Type B pancreatic cell (in vitro differentiated cells): ENCODE measurements around the gene TRPM6. TPM values are rescaled to one million over a fixed set of nuclear protein-coding genes. Genes with fewer than 3 reads are reported as not detected.
"Not testable (repeated sequence)": the region's sequence is repeated elsewhere in the genome, so short reads cannot be mapped to it uniquely, and the experiment has no call there.

Experiments used
- DNase-seq: peaks from one replicate; pipeline ENCODE4 v3.0.0; 2021; ENCODE audit warnings: mixed read lengths; ENCODE audit not compliant: unreplicated experiment; ENCODE audit errors: extremely low spot score
- H3K27ac Mint-ChIP-seq: 2 replicates; pipeline ENCODE4 v1.8.0; 2021; ENCODE audit warnings: mild to moderate bottlenecking, mixed read lengths
- H3K27me3 Mint-ChIP-seq: 2 replicates; pipeline ENCODE4 v1.8.0; 2021; ENCODE audit warnings: mixed read lengths
- H3K36me3 Mint-ChIP-seq: 2 replicates; pipeline ENCODE4 v1.8.0; 2021; ENCODE audit warnings: mixed read lengths
- H3K4me1 Mint-ChIP-seq: one replicate; pipeline ENCODE4 v1.8.0; 2021; ENCODE audit warnings: mixed read lengths; ENCODE audit not compliant: unreplicated experiment
- H3K4me3 Mint-ChIP-seq: 2 replicates; pipeline ENCODE4 v1.8.0; 2021; ENCODE audit warnings: mild to moderate bottlenecking, mixed read lengths
- H3K9me3 Mint-ChIP-seq: 2 replicates; pipeline ENCODE4 v1.8.0; 2021; ENCODE audit warnings: mixed read lengths
- total RNA-seq: library from RNA; stranded (reverse); gene quantifications from 2 replicates; pipeline ENCODE4 v1.2.1, GENCODE V29; 2021; ENCODE audit warnings: low replicate concordance
- TF ChIP-seq, protein P1 (sequence below): fragments of 200-600 bp; sonication (generic); conservative IDR thresholded peaks from 2 replicates; pipeline ENCODE4 v1.5.0; 2021; ENCODE audit warnings: antibody characterized with exemption, mild to moderate bottlenecking

The TRPM6 gene
- total RNA-seq, 1 donor from 2014 or later = 1.4 TPM

DNA sequence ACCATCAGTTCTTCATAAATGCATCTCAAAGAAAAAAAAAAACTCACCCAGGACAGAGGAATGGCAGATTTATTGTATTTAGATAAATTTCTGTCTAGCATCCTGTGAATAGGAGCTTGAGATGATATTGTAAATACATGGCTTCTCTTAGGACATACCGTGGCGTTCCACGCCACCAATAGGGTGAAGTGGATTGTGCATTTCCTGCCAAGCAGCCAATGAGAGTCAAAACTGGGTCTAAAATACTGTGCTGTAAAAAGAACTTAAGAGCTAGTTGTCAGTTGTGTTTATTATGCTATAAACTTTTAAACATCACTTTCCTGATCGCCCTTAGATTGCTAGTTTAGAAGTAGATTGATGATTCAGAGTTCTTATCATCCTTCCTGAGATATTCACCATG, 20.9 kb upstream of the TRPM6 start:
- TF ChIP-seq, protein P1, sequence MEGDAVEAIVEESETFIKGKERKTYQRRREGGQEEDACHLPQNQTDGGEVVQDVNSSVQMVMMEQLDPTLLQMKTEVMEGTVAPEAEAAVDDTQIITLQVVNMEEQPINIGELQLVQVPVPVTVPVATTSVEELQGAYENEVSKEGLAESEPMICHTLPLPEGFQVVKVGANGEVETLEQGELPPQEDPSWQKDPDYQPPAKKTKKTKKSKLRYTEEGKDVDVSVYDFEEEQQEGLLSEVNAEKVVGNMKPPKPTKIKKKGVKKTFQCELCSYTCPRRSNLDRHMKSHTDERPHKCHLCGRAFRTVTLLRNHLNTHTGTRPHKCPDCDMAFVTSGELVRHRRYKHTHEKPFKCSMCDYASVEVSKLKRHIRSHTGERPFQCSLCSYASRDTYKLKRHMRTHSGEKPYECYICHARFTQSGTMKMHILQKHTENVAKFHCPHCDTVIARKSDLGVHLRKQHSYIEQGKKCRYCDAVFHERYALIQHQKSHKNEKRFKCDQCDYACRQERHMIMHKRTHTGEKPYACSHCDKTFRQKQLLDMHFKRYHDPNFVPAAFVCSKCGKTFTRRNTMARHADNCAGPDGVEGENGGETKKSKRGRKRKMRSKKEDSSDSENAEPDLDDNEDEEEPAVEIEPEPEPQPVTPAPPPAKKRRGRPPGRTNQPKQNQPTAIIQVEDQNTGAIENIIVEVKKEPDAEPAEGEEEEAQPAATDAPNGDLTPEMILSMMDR = no peak
- Mint-ChIP-seq H3K4me3 (no peak overlapping the region), H3K27ac (no peak overlapping the region)

DNA sequence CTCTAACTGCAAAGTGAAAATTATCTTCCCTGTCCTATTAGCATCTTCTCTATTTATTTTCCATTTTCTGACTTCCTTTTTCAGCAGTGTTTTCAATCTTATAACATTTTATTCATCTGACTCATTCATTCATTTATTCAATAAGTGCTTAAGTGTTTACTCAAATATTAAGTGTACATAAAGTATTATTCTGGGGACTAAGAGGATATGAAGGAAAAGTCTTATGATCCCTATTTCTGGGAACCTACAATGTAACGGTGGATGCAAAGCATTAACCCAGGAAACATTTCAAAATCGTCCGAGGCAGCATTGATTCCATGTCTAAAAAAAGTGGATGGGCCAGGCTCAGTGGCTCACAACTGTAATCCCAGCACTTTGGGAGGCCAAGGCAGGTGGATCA, 19.4 kb upstream of the TRPM6 start:
- Mint-ChIP-seq H3K9me3 (peaks cover 5% of the 10 kb centered on the region), H3K4me3 (no peak overlapping the region), H3K36me3 (no peaks in the 10 kb centered on the region), H3K4me1 (no peaks in the 10 kb centered on the region), H3K27me3 (no peaks in the 10 kb centered on the region), H3K27ac (no peak overlapping the region)
- DNase-seq = no peak
- TF ChIP-seq, protein P1 = no peak

More for the DNA sequence above, 20.9 kb upstream of the TRPM6 start:
- H3K4me1 Mint-ChIP-seq = no peaks in the 10 kb centered on the region
- no peaks in the 10 kb centered on the region for H3K27me3 Mint-ChIP-seq
- DNase-seq = no peak
- no peaks in the 10 kb centered on the region for H3K36me3 Mint-ChIP-seq
- H3K9me3 Mint-ChIP-seq = peaks cover 6% of the 10 kb centered on the region

DNA sequence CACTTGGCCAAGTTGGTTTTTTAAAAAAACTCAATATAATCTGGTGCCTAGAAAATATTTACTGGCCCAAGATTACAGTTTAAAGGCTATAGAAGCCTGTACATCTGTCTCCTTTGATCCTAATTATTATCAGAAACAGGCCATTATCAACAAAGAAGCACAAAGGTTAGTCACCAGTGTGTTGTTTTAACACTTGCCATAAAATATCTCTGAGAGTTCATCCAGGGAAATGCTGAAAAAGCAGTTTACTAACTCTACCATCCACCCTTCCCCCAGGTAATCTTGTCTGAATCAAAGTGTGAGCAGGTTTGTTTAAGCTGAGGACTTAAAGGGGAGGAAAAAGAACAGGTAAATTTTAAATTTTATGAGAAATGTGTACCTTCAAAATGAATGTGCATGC, 13.3 kb upstream of the TRPM6 start:
- Mint-ChIP-seq H3K4me3 (no peak overlapping the region), H3K27me3 (no peaks in the 10 kb centered on the region), H3K4me1 (no peaks in the 10 kb centered on the region), H3K9me3 (no peaks in the 10 kb centered on the region), H3K27ac (no peak overlapping the region), H3K36me3 (no peaks in the 10 kb centered on the region)
- TF ChIP-seq, protein P1 = no peak
- DNase-seq = no peak

DNA sequence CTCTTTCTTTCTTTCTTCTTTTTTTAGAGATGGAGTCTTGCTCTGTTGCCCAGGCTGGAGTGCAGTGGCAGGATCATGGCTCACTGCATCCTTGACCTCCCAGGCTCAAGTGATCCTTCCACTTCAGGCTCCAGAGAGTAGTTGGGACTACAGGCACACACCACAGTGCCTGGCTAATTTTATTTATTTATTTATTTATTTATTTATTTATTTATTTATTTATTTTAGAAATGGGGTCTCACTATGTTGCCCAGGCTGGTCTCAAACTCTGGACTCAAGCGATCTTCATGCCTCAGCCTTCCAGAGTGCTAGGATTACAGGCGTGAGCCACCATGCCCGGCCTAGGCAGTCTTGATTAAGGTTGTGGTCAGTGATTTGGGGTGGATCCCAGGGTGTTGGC, 728 bp upstream of the TRPM6 start:
- not testable (repeated sequence) for H3K36me3 Mint-ChIP-seq, H3K27ac Mint-ChIP-seq, H3K9me3 Mint-ChIP-seq, H3K4me1 Mint-ChIP-seq, DNase-seq
- Mint-ChIP-seq H3K4me3 (peak overlapping the region; percentile 96), H3K27me3 (peaks cover 36% of the 10 kb centered on the region)

DNA sequence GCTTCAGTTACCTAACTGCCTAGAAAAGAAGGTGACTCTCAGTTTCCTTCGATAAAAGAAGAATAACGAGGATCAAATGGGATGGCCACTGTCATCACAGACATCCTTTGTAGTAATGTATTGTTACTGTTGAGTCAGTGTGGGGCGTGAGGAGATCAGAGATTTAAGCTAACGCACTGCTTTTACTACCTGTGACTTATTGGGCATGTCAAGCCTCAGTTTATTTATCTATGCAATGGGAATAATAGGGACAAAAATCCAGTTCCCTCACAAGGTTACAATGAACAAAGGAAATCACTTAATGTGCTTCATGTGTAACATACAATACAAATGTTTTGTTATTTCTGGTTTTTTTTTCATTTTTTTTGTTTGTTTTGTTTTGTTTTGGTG, 255 bp upstream of the TRPM6 start:
- peaks cover 8% of the 10 kb centered on the region for H3K9me3 Mint-ChIP-seq
- no peaks in the 10 kb centered on the region for H3K4me1 Mint-ChIP-seq
- no peaks in the 10 kb centered on the region for H3K36me3 Mint-ChIP-seq
- H3K27ac Mint-ChIP-seq = peak overlapping the region; percentile 87
- DNase-seq = no peak
- TF ChIP-seq, protein P1 = no peak
- peaks cover 36% of the 10 kb centered on the region for H3K27me3 Mint-ChIP-seq
- peak overlapping the region; percentile 96 for H3K4me3 Mint-ChIP-seq

DNA sequence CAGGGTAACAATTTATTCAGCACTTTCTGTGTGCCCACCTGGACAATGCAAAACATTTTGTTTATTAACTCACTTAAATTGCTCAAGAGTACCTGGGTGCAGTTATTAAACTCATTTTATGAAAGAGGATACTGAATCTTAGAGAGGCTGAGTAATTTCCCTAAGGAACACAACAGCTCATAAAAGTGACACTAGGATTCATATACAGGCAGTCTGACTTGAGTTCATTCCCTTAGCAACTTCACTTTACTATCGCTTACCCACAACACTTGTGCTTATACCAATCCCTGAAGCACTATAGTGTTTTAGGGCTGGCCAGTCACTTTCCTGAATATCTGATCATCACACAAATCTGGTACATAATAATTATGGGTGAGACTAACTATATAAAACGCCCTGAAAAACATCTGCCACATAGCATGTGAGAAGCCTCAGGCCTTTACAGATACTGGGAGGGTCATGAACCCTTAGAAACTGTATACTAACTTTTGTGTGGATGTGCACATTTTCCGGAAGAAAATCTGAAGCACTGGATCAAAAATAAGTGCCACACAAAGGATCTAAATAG, 11.3 kb downstream of the TRPM6 start:
- no peaks in the 10 kb centered on the region for H3K4me1 Mint-ChIP-seq
- H3K36me3 Mint-ChIP-seq = no peaks in the 10 kb centered on the region
- no peak for DNase-seq
- TF ChIP-seq, protein P1 = no peak
- H3K4me3 Mint-ChIP-seq = no peak overlapping the region
- no peak overlapping the region for H3K27ac Mint-ChIP-seq
- H3K27me3 Mint-ChIP-seq = no peaks in the 10 kb centered on the region
- peaks cover 19% of the 10 kb centered on the region for H3K9me3 Mint-ChIP-seq
